HFF-Myc (cell line): ENCODE results near the gene TPMT.

Experiments
- DNase-seq: peaks from one replicate; pipeline ENCODE4 v3.0.0-alpha.2; 2011; ENCODE audit warnings: low read depth; ENCODE audit errors: extremely low read depth
- H3K4me3 ChIP-seq: replicated peaks from 2 replicates; pipeline ENCODE4 v1.5.1; 2011; ENCODE audit warnings: low read depth, mild to moderate bottlenecking, control low read depth, low read length
- TF ChIP-seq, protein P1 (sequence below): IDR thresholded peaks from 2 replicates; pipeline ENCODE4 v1.5.1; 2012; ENCODE audit warnings: mild to moderate bottlenecking, low read depth, low read length, control low read depth; ENCODE audit errors: missing control alignments

TPMT gene

GRCh38 chr6:18117136-18117535 lies 37.7 kb downstream of the TPMT start:
- no peak overlapping the region for H3K4me3 ChIP-seq
- TF ChIP-seq, protein P1, sequence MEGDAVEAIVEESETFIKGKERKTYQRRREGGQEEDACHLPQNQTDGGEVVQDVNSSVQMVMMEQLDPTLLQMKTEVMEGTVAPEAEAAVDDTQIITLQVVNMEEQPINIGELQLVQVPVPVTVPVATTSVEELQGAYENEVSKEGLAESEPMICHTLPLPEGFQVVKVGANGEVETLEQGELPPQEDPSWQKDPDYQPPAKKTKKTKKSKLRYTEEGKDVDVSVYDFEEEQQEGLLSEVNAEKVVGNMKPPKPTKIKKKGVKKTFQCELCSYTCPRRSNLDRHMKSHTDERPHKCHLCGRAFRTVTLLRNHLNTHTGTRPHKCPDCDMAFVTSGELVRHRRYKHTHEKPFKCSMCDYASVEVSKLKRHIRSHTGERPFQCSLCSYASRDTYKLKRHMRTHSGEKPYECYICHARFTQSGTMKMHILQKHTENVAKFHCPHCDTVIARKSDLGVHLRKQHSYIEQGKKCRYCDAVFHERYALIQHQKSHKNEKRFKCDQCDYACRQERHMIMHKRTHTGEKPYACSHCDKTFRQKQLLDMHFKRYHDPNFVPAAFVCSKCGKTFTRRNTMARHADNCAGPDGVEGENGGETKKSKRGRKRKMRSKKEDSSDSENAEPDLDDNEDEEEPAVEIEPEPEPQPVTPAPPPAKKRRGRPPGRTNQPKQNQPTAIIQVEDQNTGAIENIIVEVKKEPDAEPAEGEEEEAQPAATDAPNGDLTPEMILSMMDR: no peak

DNA sequence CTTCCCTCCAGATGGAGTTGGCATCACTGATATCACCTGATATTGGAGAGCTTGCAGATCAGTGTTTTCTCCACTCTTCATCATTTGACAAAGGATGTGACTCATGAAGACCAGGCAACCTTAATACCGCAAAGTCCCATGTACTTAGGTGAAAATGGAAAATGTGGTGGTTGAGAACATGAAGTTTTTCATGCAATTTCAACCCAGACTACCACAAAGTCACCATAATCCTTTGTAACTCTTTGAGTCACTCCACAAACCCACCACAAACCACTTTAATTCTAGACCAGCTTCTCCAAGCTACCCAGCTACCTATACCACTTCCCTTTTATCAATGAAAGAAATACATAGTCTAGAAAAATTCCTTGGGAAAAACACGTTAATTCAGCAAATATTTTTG lies 39.5 kb downstream of the TPMT start:
- no peak overlapping the region for H3K4me3 ChIP-seq
- TF ChIP-seq, protein P1: no peak
- DNase-seq: no peak

More at GRCh38 chr6:18117136-18117535, 37.7 kb downstream of the TPMT start:
- no peak for DNase-seq

- DNase-seq: no peak
- TF ChIP-seq, protein P1: no peak
- H3K4me3 ChIP-seq: no peak overlapping the region
Measured at GRCh38 chr6:18110162-18110561, 44.7 kb downstream of the TPMT start.

GRCh38 chr6:18107061-18107460 lies 47.8 kb downstream of the TPMT start:
- TF ChIP-seq, protein P1: no peak
- DNase-seq: no peak

DNA sequence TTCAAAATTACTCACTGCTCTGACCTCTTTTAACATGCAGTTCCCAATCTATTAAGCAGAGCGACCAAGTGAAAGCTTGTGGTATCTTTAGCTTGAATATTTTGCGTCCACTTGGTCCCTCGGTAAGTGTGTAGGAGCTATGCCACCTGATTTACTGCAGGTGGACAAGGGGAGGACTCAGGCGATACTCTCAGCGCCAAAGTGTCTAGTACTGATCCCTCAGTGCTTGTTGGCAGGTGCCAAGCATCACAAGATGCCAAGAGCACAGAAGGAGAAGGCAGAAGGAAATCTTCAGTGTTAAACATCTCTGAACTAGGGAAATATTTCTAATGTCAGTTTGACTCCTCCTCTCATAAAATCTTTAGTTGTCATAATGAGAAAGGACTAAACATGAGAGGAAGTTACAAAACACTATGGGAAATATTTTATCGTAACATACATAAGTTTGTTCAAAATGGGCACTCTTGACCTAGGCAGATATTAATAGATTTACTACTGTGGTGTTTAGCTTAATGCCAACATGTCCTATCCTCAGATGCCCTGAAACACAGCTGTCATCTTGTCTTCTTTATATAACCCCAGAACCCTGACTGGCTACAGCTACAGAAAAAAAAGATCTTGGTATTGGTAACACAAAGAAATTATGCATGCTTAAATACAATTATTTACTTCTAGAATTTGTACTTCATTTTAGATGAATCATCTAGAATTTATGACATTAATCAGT lies 51.9 kb downstream of the TPMT start:
- TF ChIP-seq, protein P1: no peak
- no peak for DNase-seq
- no peak overlapping the region for H3K4me3 ChIP-seq

More at GRCh38 chr6:18107061-18107460, 47.8 kb downstream of the TPMT start:
- no peak overlapping the region for H3K4me3 ChIP-seq

GRCh38 chr6:18101873-18102272 lies 53.0 kb downstream of the TPMT start:
- no peak for DNase-seq
- TF ChIP-seq, protein P1: no peak

DNA sequence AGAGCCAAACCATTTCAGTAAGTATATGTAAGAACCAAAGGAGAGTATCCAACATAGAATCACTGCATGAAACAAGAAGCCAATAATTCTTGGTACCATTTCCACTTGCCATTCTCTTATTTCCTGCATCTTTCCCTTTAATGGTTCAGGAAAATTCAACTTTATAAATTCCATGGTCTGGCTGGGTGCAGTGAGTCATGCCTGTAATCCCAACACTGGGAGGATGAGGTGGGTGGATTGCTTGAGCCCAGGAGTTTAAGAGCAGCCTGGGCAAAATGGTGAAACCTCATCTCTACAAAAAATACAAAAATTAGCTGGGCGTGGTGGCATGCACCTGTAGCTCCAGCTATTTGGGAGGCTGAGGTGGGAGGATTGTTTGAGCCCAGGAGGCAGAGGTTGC lies 53.6 kb downstream of the TPMT start:
- no peak overlapping the region for H3K4me3 ChIP-seq
- no peak for DNase-seq
- TF ChIP-seq, protein P1: no peak

More at GRCh38 chr6:18101873-18102272, 53.0 kb downstream of the TPMT start:
- H3K4me3 ChIP-seq: no peak overlapping the region
